Heart left ventricle (tissue), 16 donors: ENCODE results near the gene ELOVL7. TPM values are rescaled to one million over a fixed set of nuclear protein-coding genes. Genes with fewer than 3 reads are reported as not detected.
"Not testable (repeated sequence)": the region's sequence is repeated elsewhere in the genome, so short reads cannot be mapped to it uniquely, and the experiment has no call there.

ENCODE experiments used
- ATAC-seq, 4 donors: fragments of 200-7000 bp; cut with Tn5 transposase; one replicate each; pipeline ENCODE4 v1.9.1; 2020 to 2022; ENCODE audit warnings: moderate library complexity in 4 of 4, mild to moderate bottlenecking in 3 of 4, moderate number of reproducible peaks in 1 of 4
- DNase-seq, 5 donors: peaks; one replicate each; pipeline ENCODE4 v3.0.0-alpha.2; 2020
- H3K27ac ChIP-seq, 12 donors: fragments of 200-600 bp; sonication (generic) in 4 of 12; one replicate each; pipeline versions ENCODE4 v1.5.0 to v1.8.0; 2016 to 2022; ENCODE audit warnings: mild to moderate bottlenecking in 2 of 12
- H3K27me3 ChIP-seq, 9 donors: fragments of 200-600 bp; sonication (generic) in 2 of 9; one replicate each; pipeline versions ENCODE4 v1.5.1 to v1.8.0; 2016 to 2022; ENCODE audit warnings: mild to moderate bottlenecking in 3 of 9
- H3K36me3 ChIP-seq, 9 donors: fragments of 200-600 bp; sonication (generic) in 2 of 9; one replicate each; pipeline versions ENCODE4 v1.5.0 to v1.8.0; 2018 to 2022; ENCODE audit warnings: mild to moderate bottlenecking in 2 of 9
- H3K4me1 ChIP-seq, 12 donors: fragments of 200-600 bp; sonication (generic) in 4 of 12; one replicate each; pipeline versions ENCODE4 v1.5.0 to v1.8.0; 2016 to 2022; ENCODE audit warnings: mild to moderate bottlenecking in 3 of 12
- H3K4me3 ChIP-seq, 12 donors: fragments of 200-600 bp; sonication (generic) in 4 of 12; one replicate each; pipeline versions ENCODE4 v1.5.0 to v1.8.0; 2017 to 2022; ENCODE audit warnings: mild to moderate bottlenecking in 9 of 12, moderate library complexity in 4 of 12
- H3K9me3 ChIP-seq, 12 donors: fragments of 200-600 bp; sonication (generic) in 4 of 12; one replicate each; pipeline versions ENCODE4 v1.5.0 to v1.8.0; 2016 to 2022; ENCODE audit warnings: mild to moderate bottlenecking in 1 of 12
- POLR2A ChIP-seq, 2 donors: fragments of 450-650 bp; IDR thresholded peaks; one replicate each; pipeline ENCODE4 v1.6.1; 2017; ENCODE audit warnings: antibody characterized with exemption in 2 of 2, mild to moderate bottlenecking in 2 of 2, moderate library complexity in 2 of 2
- WGBS, 4 donors: extraction: QIAGEN DNeasy Blood & Tissue Kit in 2 of 4; methylation state at CpG; one replicate each; pipeline versions ENCODE4 v1.1.5 to v1.1.7; 2013 to 2018; 5-methylcytosine and 5-hydroxymethylcytosine counted together
- intact Hi-C, 10 donors: fragments of 100-400 bp; cut with DNase I; formaldehyde crosslinking; loops; one replicate each; pipeline versions ENCODE4 v1.11.1 to v1.14.2; 2022
- polyA plus RNA-seq, 2 donors: library from polyadenylated mRNA; stranded (reverse); fragments of 200-250 nt; gene quantifications; one replicate each; pipeline ENCODE4 v1.2.3, GENCODE V29; 2013
- total RNA-seq, 9 donors: library from RNA; depleted of rRNA in 2 of 9; stranded (reverse); fragments of >200 nt in 2 of 9; fragmentation: NEBNext Ultra II Directional in 3 of 9; extraction: Animal tissue kit (Norgen Biotek cat#: 25700) in 3 of 9; gene quantifications; one replicate each; pipeline versions ENCODE4 v1.1.0 to v1.2.4, GENCODE V29; 2016 to 2023
- TF ChIP-seq, protein P1 (sequence below), 12 donors: fragments of 200-600 bp; sonication (generic) in 4 of 12; IDR thresholded peaks; one replicate each; pipeline versions ENCODE4 v1.5.0 to v1.8.0; 2018 to 2022; ENCODE audit warnings: antibody characterized with exemption in 12 of 12, mild to moderate bottlenecking in 5 of 12
- donor health status: ischemic (EF 13 %, LVEDD 7.1; RV severe dilation, severe dysfunction).
- donor health status: healthy with polysubstance abuse.
- donor health status: DM: no; HTN: yes; CAD: no.
- donor health status: DM: no; HTN: no; CAD: no.
- donor health status: ischemic (EF 25% LVEDD 6.9; RV normal size, moderate dysfunction).
- donor health status: ischemic (EF 25% LVEDD 5.7; RV mildly dilated, moderate dysfunction).
- donor health status: healthy.
- donor health status: DM: yes; HTN: yes; CAD: no.
- donor health status: ischemic (EF 35%, LVEDD 5.7; RV mildly dilated, moderate dysfunction).
- donor health status: nonischemic (EF 11% LVEDD 7.7; RV severe dilation, severe dysfunction).
- donor health status: DM: yes; HTN: yes; CAD: no.
- donor health status: PGD.
- donor health status: ischemic (EF 29% LVEDD 5.4; RV normal size, mild dysfunction).
- donor health status: nonischemic (EF 23%, LVEDD 6.1; RV moderate dilation, normal function).

ELOVL7 gene
- total and polyA plus RNA-seq, 11 donors: 0.12 to 1.8 (median 0.87) TPM

GRCh38 chr5:60883229-60883628, 39.2 kb upstream of the ELOVL7 start:
- Histone ChIP-seq H3K36me3 (peaks cover 0 to 14% (median 4%) of the 10 kb centered on the region in 9 donors), H3K4me3 (no peak overlapping the region), H3K27ac (no peak overlapping the region), H3K4me1 (no peaks in the 10 kb centered on the region), H3K27me3 (no peaks in the 10 kb centered on the region), H3K9me3 (peaks cover 0 to 9% (median 0%) of the 10 kb centered on the region in 12 donors)
- intact Hi-C loops: loop anchor here in 1 of 10 donors (10.0 kb wide), 1 partner anchor 208 kb away; no protein-coding TSS in a partner anchor
- ATAC-seq (no peak), DNase-seq (no peak)
- TF ChIP-seq, protein P1, sequence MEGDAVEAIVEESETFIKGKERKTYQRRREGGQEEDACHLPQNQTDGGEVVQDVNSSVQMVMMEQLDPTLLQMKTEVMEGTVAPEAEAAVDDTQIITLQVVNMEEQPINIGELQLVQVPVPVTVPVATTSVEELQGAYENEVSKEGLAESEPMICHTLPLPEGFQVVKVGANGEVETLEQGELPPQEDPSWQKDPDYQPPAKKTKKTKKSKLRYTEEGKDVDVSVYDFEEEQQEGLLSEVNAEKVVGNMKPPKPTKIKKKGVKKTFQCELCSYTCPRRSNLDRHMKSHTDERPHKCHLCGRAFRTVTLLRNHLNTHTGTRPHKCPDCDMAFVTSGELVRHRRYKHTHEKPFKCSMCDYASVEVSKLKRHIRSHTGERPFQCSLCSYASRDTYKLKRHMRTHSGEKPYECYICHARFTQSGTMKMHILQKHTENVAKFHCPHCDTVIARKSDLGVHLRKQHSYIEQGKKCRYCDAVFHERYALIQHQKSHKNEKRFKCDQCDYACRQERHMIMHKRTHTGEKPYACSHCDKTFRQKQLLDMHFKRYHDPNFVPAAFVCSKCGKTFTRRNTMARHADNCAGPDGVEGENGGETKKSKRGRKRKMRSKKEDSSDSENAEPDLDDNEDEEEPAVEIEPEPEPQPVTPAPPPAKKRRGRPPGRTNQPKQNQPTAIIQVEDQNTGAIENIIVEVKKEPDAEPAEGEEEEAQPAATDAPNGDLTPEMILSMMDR (IDR thresholded peaks at IDR 0.05): peak in 6 of 12 donors; percentile 7 to 37 (median 24)
- no peak for TF ChIP-seq POLR2A (IDR thresholded peaks at IDR 0.05)

GRCh38 chr5:60872892-60873291, 28.8 kb upstream of the ELOVL7 start:
- no peaks in the 10 kb centered on the region for H3K4me1 ChIP-seq
- ATAC-seq (no peak), DNase-seq (no peak)
- intact Hi-C loops: no loop called here
- no peaks in the 10 kb centered on the region for H3K36me3 ChIP-seq
- H3K27me3 ChIP-seq: no peaks in the 10 kb centered on the region
- no peak overlapping the region for H3K27ac ChIP-seq
- H3K9me3 ChIP-seq: peaks cover 0 to 25% (median 4%) of the 10 kb centered on the region in 12 donors
- no peak for TF ChIP-seq POLR2A (IDR thresholded peaks at IDR 0.05)
- TF ChIP-seq, protein P1 (IDR thresholded peaks at IDR 0.05): no peak
- H3K4me3 ChIP-seq: no peak overlapping the region

DNA sequence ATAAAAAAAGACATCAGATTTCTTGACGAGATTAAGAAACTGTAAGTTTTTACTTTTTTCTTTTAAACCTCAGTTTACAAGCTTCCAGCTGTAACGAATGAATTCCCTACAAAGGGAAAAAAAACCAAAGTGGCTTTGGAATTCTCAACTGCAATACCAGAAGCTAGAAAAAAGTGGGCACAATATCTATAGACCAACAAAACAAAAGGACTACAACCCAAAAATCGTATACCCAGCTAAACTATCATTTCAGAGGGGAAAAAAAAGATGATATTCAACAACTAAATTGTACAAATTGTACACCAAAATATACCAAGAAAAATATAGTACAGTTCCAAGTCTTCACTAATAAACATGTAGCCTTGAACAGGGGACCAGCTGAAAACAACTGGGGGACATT, 26.8 kb upstream of the ELOVL7 start:
- Histone ChIP-seq H3K27me3 (no peaks in the 10 kb centered on the region), H3K27ac (no peak overlapping the region), H3K4me3 (no peak overlapping the region), H3K36me3 (no peaks in the 10 kb centered on the region), H3K9me3 (peaks cover 0 to 24% (median 4%) of the 10 kb centered on the region in 12 donors), H3K4me1 (no peaks in the 10 kb centered on the region)
- no peak for ATAC-seq
- 93 to 99% (median 95%) methylated on average over 3 of the region's 3 CpGs for WGBS, 4 donors
- intact Hi-C loops: no loop called here
- TF ChIP-seq, protein P1 (IDR thresholded peaks at IDR 0.05): no peak
- TF ChIP-seq POLR2A (IDR thresholded peaks at IDR 0.05): no peak
- no peak for DNase-seq

DNA sequence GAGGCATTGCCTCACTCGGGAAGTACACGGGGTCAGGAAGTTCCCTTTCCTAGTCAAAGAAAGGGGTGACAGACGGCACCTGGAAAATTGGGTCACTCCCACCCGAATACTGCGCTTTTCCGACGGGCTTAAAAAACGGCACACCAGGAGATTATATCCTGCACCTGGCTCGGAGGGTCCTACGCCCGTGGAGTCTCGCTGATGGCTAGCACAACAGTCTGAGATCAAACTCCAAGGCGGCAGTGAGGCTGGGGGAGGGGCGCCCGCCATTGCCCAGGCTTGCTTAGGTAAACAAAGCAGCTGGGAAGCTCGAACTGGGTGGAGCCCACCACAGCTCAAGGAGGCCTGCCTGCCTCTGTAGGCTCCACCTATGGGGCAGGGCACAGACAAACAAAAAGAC, 16.5 kb upstream of the ELOVL7 start:
- H3K9me3 ChIP-seq, H3K27me3 ChIP-seq, H3K27ac ChIP-seq, H3K36me3 ChIP-seq, H3K4me1 ChIP-seq, H3K4me3 ChIP-seq, DNase-seq, ATAC-seq, intact Hi-C loops: not testable (repeated sequence)
- 92 to 97% (median 95%) methylated on average over 15 to 16 of the region's 16 CpGs for WGBS, 4 donors

DNA sequence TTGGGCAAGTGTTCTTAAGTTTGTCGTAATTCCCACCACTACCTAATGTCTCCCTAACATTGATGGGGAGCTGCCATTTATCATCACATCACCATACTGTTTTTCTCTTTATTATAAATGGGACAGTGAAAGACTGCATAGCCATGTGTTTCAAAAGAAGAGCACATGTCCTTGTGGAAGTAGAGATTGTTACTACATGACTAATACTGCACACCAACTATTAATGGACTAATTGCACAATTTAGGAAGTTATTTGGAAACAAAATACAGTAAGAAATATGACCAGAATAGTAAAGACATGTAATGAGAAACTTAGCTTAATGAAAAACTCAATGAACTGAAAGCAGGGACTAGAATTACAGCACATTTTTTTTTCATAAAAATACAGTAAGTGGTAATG, 12.0 kb upstream of the ELOVL7 start:
- no peaks in the 10 kb centered on the region for H3K36me3 ChIP-seq
- no peak for DNase-seq
- intact Hi-C loops: no loop called here
- no peak for TF ChIP-seq POLR2A (IDR thresholded peaks at IDR 0.05)
- TF ChIP-seq, protein P1 (IDR thresholded peaks at IDR 0.05): no peak
- peaks cover 0 to 3% (median 0%) of the 10 kb centered on the region in 12 donors for H3K9me3 ChIP-seq
- H3K27me3 ChIP-seq: no peaks in the 10 kb centered on the region
- no peak overlapping the region for H3K27ac ChIP-seq
- H3K4me3 ChIP-seq: no peak overlapping the region
- ATAC-seq: no peak
- no peaks in the 10 kb centered on the region for H3K4me1 ChIP-seq
- WGBS, 4 donors: 94 to 100% (median 97%) methylated on average over 1 of the region's 1 CpG
